ENCODE data around the gene ASRGL1.

Gene ASRGL1

GRCh38 chr11:62394825-62395538, 57.7 kb downstream of the ASRGL1 start:
- peak; percentile 77 for DNase-seq

DNA sequence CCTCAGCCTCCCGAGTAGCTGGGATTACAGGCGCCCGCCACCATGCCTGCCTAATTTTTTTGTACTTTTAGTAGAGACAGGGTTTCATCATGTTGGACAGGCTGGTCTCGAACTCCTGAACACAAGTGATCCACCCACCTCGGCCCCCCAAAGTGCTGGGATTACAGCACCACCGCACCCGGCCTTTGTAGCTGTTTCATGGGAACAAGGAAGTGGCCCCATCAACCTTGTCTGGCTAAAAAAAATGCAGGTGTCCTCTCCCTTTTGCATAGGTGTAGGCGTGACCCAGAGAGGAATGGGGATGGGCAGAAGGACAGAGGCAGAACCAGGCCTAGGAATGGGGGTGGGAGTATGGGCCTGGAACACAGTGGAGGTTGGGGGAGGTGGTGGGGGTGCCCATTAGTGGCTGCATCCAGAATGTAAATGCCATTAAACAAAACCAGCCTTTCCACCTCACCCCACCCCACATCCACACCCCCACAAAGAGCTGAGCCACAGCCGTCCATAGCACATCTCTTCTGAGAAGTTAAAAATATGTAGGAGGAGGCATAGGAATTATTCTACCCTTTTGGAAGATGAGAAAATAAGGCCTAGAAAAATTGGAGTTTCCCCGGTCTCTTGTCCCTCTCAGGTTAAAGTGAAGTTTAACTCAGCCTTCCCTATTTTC, 58.8 kb downstream of the ASRGL1 start:
- DNase-seq = no peak

DNA sequence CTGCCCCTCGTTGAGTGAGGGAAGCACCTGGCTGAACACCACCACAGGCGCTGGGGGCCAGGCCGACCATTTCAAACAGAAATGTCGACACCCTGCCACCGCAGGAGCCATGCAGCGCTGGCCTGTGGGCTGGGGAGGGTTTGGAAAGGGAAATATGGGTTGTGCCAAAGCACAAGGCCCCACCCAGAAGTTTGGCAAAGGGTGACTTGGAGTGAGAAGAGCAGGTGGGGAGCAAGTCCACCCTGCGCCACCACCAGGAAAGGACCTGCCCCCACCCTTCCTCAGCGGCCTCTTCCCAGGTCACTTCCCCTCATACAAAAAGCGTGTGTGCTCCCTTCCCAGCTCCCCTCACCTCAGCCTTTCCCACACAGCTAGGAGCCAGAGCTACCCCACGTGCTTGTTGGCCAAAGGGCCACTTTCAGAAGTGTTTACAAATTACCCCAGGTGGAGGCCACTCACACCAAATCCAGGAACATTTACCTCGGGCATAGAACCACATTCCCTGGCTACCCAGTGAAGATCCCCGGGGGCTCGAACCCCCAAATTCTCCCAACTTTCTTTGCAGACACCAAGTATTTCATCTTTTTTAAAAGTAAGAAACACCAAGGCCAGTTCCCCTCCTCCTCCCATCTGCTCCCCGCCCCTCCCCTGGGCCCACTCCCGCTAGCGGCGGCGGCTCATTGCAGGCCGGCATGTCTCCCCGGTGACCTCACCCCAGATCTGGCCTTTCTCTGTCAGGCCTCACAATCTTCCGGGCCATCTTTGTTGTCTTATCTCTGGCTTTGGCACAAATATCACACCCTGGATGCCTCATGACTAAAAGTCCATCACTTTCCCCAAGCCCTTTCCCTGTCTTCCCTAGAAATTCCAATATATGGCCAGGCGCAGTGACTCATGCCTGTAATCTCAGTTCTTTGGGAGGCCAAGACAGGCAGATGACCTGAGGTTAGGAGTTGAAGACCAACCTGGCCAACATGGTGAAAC, 61.1 kb downstream of the ASRGL1 start:
- no peak for DNase-seq

GRCh38 chr11:62399172-62399877, 62.1 kb downstream of the ASRGL1 start:
- no peak for DNase-seq

DNA sequence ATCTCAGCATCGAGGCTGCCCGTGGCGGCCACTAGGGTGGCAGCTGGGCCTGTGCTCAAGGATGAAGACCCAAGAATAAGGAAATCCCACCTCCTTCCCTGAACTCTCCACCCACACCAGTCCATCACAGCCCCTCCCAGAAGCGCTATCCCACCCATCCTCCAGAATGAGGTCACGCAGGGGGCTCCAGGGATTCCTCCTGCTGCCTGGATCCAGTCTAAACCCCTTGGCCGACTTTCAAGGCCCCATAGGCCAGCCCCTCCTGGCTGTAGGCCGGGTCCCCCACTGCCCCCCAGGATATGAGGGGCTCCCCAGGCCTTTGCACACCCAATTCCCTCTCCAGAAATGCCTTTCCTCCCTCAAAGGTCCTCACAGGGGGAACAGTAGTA, 62.6 kb downstream of the ASRGL1 start:
- no peak for DNase-seq

- DNase-seq = no peak
Observed at GRCh38 chr11:62400281-62400680, 63.0 kb downstream of the ASRGL1 start.

- DNase-seq = no peak
Observed at GRCh38 chr11:62400760-62401159, 63.5 kb downstream of the ASRGL1 start.

- DNase-seq = no peak
Observed at GRCh38 chr11:62401356-62401755, 64.1 kb downstream of the ASRGL1 start.

DNA sequence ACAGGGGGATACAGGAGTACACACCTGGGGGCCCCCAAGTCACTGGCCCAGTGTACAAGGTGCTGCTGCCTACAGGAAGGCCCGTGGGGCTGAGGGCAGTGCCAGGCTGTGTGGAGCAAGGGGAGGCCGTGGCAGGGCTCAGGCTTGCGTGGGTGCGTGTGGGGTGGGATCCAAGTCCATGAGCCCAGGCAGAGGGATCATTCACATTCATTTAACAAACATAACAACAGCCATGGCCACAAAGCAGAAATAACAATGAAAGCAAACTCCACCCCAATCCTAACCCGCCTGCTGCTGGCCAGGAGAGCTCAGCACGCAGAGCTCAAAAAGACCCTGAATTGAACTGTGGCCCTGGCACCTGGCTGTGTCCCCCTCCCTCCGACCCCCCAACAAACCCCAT, 64.6 kb downstream of the ASRGL1 start:
- no peak for DNase-seq

GRCh38 chr11:62402226-62402959, 65.1 kb downstream of the ASRGL1 start:
- DNase-seq = no peak

GRCh38 chr11:62402960-62403730, 65.9 kb downstream of the ASRGL1 start:
- DNase-seq = no peak

- no peak for DNase-seq
Observed at GRCh38 chr11:62404435-62404834, 67.2 kb downstream of the ASRGL1 start.

DNA sequence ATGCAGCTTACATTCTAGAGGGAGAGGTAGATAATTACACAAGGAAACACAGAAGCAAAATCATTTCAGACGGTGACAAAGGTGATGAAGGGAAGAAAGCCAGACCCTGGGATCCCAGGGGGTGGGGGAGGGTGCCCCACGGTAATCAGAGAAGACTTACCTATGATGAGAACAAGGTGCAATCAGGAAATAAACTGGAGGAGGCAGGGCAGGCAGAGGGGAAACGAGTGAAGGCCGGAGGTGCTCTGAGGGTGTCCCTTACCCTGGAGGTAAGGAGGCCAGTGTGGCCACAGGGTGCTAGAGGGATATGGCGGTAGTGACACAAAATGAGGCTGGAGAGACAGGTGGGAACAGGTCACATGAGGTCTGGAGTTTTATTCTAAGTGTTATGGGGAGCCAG, 67.7 kb downstream of the ASRGL1 start:
- no peak for DNase-seq

DNA sequence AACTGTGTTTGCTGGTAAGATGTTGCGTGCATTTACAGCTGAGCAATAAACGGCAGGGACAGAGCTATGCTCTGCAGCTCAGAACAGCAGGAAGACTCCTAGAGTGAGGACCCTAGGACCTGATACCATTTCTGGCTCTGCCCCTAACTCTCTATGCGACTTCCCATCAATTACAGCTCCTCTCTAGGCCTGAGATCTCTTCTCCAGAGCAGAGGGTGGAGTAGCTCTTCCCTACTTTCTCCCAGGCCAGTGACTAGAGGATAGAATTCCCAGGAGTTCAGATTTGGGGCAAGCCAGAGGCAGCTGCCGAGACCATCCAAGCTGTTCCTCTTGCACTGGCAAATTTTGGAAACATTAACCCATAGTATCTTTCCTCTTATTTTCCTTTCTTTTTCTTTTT, 68.8 kb downstream of the ASRGL1 start:
- DNase-seq = no peak

DNA sequence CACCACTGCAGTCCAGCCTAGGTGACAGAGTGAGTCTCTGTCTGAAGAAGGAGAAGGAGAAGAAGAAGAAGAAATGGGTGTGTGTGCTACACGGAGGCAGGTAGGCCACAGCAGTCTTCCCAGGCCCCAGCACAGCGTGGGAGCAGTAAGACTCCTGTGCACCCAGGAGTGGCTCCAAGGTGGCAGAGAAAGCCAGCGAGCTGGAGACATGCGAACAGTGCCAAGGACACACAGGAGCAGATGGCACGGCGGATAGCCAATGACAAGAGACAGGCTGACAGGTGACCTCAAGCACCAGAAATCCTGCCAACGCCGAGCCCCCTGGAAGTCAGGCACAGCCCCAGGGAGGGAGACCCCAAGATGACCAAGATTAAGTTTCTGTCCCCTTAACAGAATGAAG, 72.6 kb downstream of the ASRGL1 start:
- no peak for DNase-seq

DNA sequence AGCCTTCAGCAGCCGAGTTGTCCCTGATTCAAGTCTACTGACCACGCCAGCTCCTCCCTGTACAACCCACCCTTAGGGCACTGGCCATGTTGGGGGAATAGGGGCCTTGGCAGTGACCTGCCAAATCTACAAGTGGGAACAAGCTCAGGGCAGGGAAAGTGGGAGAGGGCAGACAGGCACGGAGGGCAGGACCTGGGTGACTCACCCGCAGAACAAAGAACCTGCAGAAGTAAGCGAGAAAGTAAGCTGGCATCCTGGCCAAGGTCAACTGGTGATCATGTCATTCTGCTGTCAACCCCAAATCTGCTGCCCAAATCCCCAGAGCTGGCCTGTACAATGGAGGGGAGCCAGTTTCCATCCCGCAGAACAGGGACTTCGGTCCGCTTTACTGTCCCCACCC, 73.7 kb downstream of the ASRGL1 start:
- DNase-seq = no peak

DNA sequence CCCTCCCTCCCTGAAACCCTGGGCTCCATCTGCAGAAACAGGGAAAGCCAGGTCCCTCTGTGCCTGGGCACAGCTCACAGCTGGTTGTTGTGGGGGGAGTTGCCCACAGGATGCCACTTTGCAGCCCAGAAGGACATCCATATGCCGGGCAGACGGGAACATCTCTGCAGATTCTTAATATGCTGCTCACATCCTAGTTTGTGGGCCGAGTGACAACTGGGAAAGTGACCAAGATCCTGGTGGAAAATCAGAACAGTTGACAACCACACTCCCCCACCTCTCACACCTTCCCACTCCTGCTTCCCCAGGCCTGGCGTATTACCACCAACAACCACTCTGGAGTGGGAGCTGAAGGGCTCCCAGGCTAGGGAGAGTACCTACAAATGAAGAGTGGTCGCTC, 74.3 kb downstream of the ASRGL1 start:
- DNase-seq = no peak

- no peak for DNase-seq
Observed at GRCh38 chr11:62413060-62413696, 75.9 kb downstream of the ASRGL1 start.

- no peak for DNase-seq
Observed at GRCh38 chr11:62416596-62416995, 79.3 kb downstream of the ASRGL1 start.

GRCh38 chr11:62418136-62418535, 80.9 kb downstream of the ASRGL1 start:
- DNase-seq = no peak

DNA sequence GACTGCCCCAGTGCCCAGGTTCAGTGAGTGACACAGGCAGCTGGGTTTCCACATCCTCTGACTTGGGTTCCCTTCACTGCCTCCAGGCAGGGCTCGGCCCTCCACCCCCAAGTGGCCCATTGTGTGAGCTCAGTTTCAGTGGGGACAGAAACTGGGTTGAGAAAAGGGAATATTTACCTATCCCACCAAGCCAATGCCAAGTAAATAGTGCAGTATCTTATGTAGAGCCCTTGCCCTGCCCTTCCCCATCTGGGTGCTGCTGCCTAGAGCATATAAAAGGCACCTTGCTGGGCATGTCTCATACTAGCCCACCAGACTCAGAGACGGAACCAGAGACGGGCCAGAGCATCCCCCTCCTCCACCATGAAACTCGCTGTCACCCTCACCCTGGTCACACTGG, 81.5 kb downstream of the ASRGL1 start, which contains the start of gene SCGB1A1:
TSS of gene SCGB1A1 (plus strand) at position 301 of the 400 bp plus-strand sequence. CDS start at position 364, 63 bp downstream.
- DNase-seq = no peak
